ENCODE results near the gene SMARCAL1.

The SMARCAL1 gene

DNA sequence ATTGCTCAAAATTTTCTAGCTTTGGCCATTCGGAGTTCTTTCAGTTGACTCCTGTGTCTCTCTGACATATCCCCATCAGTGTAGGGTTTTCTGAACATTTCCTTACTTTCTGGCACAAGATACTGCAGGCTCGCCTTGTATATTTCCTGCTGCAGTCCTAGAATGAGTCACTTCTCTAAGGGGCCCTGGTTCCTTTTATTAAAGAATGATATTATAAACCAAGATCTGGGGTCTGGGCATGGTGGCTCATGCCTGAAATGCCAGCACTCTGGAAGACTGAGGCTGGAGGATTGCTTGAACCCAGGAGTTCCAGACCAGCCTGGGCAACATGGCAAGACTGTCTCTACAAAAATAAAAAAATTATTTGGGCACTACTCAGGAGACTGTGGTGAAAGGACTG is 83.4 kb downstream of the SMARCAL1 start:
- no peak for DNase-seq
- TF ChIP-seq, protein P1, sequence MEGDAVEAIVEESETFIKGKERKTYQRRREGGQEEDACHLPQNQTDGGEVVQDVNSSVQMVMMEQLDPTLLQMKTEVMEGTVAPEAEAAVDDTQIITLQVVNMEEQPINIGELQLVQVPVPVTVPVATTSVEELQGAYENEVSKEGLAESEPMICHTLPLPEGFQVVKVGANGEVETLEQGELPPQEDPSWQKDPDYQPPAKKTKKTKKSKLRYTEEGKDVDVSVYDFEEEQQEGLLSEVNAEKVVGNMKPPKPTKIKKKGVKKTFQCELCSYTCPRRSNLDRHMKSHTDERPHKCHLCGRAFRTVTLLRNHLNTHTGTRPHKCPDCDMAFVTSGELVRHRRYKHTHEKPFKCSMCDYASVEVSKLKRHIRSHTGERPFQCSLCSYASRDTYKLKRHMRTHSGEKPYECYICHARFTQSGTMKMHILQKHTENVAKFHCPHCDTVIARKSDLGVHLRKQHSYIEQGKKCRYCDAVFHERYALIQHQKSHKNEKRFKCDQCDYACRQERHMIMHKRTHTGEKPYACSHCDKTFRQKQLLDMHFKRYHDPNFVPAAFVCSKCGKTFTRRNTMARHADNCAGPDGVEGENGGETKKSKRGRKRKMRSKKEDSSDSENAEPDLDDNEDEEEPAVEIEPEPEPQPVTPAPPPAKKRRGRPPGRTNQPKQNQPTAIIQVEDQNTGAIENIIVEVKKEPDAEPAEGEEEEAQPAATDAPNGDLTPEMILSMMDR (IDR thresholded peaks at IDR 0.05; ENCODE audit: low read depth, low read length, missing control alignments) = no peak
- Histone ChIP-seq H3K27me3 (replicated peaks) (no peaks in the 10 kb centered on the region), H3K4me3 (ENCODE audit: low read depth, low read length) (no peak overlapping the region), H3K27ac (no peak overlapping the region), H3K36me3 (replicated peaks) (peaks cover 13% of the 10 kb centered on the region)
- in situ Hi-C loops (cut with HindIII; ENCODE audit: low pct_ligation_motif_present, low sequenced_read_pairs) = no loop called here

DNA sequence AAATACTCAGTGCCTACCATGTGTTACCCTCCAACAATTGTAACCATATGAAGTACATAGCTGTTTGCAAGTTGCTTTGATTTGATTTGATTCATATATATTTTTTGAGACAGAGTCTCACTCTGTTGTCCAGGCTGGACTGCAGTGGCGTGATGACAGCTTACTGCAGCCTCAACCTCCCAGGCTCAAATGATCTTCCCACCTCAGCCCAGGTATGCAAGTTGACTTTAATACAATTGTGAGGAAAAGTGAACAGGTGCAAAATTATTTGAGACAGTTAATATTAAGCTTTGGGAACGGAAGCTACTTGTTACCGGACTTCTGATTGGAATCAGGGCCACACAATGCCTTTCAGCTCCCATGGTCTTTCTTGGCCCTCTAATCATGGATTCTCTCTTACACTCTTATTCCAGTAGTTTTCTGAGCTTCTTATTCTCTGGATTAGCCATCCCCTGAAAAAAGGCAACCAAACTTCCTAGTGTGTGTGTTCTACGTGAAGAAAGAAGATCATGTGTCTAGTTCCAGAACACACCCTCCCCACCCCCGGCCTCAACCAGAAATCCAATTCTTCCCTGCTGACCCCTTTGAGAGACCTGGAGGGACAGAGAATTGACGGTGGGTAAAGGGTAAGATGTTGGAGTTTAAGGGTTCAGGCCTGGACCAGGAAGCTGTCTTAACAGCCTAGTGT is 85.2 kb downstream of the SMARCAL1 start:
- Histone ChIP-seq H3K27ac (peak overlapping the region; percentile 77), H3K27me3 (replicated peaks) (no peaks in the 10 kb centered on the region), H3K4me3 (ENCODE audit: low read depth, low read length) (peak overlapping the region; percentile 93), H3K36me3 (replicated peaks) (peaks cover 32% of the 10 kb centered on the region)
- TF ChIP-seq, protein P1 (IDR thresholded peaks at IDR 0.05; ENCODE audit: low read depth, low read length, missing control alignments) = no peak
- in situ Hi-C loops (cut with HindIII; ENCODE audit: low pct_ligation_motif_present, low sequenced_read_pairs) = no loop called here
- no peak for DNase-seq

DNA sequence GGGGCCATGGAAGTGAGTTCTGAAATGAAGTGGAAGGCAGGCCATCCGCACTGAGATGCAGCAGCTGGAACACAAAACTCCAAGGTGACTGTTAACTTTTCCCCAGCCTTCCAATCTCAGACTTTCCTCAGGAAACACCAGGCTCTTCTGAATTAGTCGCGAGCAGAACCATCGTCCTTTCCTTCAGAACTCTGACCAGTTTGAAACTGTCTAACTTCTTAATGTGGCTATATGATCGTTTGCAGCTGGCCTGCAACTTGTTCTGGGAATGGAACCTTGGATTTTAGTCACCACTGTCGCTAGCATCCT is 85.7 kb downstream of the SMARCAL1 start:
- in situ Hi-C loops (cut with HindIII; ENCODE audit: low pct_ligation_motif_present, low sequenced_read_pairs) = no loop called here
- no peak for DNase-seq
- Histone ChIP-seq H3K27ac (peak overlapping the region; percentile 77), H3K36me3 (replicated peaks) (peaks cover 37% of the 10 kb centered on the region), H3K4me3 (ENCODE audit: low read depth, low read length) (peak overlapping the region; percentile 93), H3K27me3 (replicated peaks) (no peaks in the 10 kb centered on the region)
- TF ChIP-seq, protein P1 (IDR thresholded peaks at IDR 0.05; ENCODE audit: low read depth, low read length, missing control alignments) = no peak

DNA sequence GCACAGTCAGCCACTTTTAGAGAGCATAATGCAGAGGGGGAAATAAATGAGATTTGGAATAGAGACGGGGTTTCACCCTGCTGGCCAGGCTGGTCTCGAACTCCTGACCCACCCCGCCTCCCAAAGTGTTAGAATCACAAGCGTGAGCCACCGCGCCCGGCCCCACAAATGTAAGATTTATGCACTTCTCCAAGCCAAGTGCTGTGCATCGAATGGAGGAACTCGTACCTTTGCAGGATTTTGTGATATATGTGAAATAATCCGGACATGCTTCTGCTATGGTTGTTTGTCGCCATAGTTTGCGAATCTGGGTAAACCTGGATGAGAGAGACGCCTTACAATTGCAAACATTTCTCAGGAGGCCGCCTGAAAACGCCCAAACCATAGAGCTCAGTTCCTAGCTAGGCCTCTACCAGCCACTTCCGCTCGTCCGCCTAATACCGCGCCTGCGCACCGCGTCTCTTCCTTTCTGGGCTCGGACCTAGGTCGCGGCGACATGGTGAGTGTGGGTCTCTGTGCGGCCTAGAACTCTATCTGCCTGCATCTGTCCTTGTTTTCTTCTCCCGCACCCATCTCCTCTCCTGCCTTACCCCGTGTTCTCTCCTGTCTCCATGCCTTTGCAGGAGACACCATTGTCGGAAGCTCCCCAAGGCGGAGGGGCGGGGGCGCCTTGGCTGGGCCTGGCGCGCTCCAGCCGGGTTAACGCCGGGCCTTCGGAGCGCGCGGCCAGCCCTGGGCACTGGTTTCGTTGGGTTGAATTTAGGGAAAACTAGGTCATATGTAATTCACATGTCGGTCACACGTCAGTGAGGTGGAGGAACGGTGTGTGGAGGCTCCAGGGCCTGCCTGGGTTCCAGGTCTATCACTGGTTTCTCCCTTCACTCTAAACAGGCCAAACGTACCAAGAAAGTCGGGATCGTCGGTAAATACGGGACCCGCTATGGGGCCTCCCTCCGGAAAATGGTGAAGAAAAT is 86.4 kb downstream of the SMARCAL1 start, which contains the start of gene RPL37A:
Gene RPL37A (plus strand): TSS at position 466 of the 974 bp plus-strand sequence. CDS start 31 bp downstream, at position 497.
- in situ Hi-C loops (cut with HindIII; ENCODE audit: low pct_ligation_motif_present, low sequenced_read_pairs) = no loop called here
- DNase-seq = peak; percentile 94
- Histone ChIP-seq H3K27me3 (replicated peaks) (no peaks in the 10 kb centered on the region), H3K4me3 (ENCODE audit: low read depth, low read length) (peak within 1 kb of the TSS; percentile 93), H3K36me3 (replicated peaks) (peaks cover 44% of the 10 kb centered on the region), H3K27ac (peak within 1 kb of the TSS; percentile 77)
- TF ChIP-seq, protein P1 (IDR thresholded peaks at IDR 0.05; ENCODE audit: low read depth, low read length, missing control alignments) = no peak

DNA sequence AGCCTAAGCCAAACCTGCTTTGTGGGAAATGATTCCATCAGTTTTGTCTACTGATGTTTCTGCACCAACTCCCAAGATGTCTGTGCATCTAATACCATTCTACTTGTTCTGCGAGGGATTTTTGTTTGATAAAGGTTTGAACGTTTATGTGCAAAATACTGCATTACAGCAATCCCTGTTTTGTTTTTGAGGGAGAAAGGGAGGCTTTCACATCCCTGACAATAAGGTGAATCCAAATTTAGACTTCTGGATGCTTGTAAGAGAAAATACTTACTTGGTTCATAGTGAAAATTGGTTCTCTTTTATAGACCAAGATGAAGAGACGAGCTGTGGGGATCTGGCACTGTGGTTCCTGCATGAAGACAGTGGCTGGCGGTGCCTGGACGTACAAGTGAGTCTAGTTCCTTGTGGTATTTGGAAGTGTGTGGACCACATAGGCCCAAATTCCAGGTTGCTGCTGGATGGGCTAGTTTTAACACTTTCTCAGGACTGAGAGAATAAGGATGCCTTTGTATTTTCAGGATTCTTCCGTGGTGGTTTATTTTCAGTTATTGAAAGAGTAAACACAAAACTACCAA is 87.4 kb downstream of the SMARCAL1 start:
- DNase-seq = peak; percentile 31
- no peaks in the 10 kb centered on the region for H3K27me3 ChIP-seq (replicated peaks)
- TF ChIP-seq, protein P1 (IDR thresholded peaks at IDR 0.05; ENCODE audit: low read depth, low read length, missing control alignments) = no peak
- H3K4me3 ChIP-seq (ENCODE audit: low read depth, low read length) = peak overlapping the region; percentile 93
- in situ Hi-C loops (cut with HindIII; ENCODE audit: low pct_ligation_motif_present, low sequenced_read_pairs) = no loop called here
- peak overlapping the region; percentile 77 for H3K27ac ChIP-seq
- H3K36me3 ChIP-seq (replicated peaks) = peaks cover 54% of the 10 kb centered on the region

Measured in brain microvascular endothelial cell (primary cell).